Gastrocnemius medialis (tissue), 4 donors: ENCODE data around the gene PRDM5. TPM values are rescaled to one million over a fixed set of nuclear protein-coding genes. Genes with fewer than 3 reads are reported as not detected.

ENCODE experiments used
- ATAC-seq, 2 donors: fragments of 150-250 bp; one replicate each; pipeline ENCODE4 v1.9.1; 2016
- DNase-seq, 2 donors: peaks; one replicate each; pipeline ENCODE4 v3.0.0-alpha.2; 2019
- H3K27ac ChIP-seq, 4 donors: fragments of 200-600 bp; sonication (generic); 1 replicate in 1 of 4; 2 replicates in 3 of 4; pipeline ENCODE4 v1.5.1; 2016 to 2018; ENCODE audit warnings: mild to moderate bottlenecking in 2 of 4, moderate library complexity in 1 of 4
- H3K27me3 ChIP-seq, 3 donors: fragments of 200-600 bp; sonication (generic) in 2 of 3; 1 replicate in 1 of 3; 2 replicates in 2 of 3; pipeline versions ENCODE4 v1.5.1 to v1.6.0; 2016 to 2019; ENCODE audit warnings: mild to moderate bottlenecking in 1 of 3, moderate library complexity in 1 of 3
- H3K36me3 ChIP-seq, 2 donors: fragments of 200-600 bp; sonication (generic) in 1 of 2; one replicate each; pipeline ENCODE4 v1.5.1; 2017 to 2018
- H3K4me1 ChIP-seq, 2 donors: fragments of 200-600 bp; sonication (generic) in 1 of 2; one replicate each; pipeline ENCODE4 v1.5.1; 2016 to 2017; ENCODE audit warnings: mild to moderate bottlenecking in 2 of 2
- H3K4me3 ChIP-seq, 4 donors: fragments of 200-600 bp; sonication (generic) in 3 of 4; 1 replicate in 1 of 4; 2 replicates in 3 of 4; pipeline ENCODE4 v1.5.1; 2016 to 2019; ENCODE audit warnings: mild to moderate bottlenecking in 2 of 4
- H3K9me3 ChIP-seq, 3 donors: fragments of 200-600 bp; sonication (generic) in 2 of 3; 1 replicate in 1 of 3; 2 replicates in 2 of 3; pipeline ENCODE4 v1.5.1; 2016 to 2019
- CTCF ChIP-seq, 5 experiments: fragments of 450-650 bp in 3 of 5; fragments of 200-600 bp in 2 of 5; sonication (generic) in 2 of 5; IDR thresholded peaks in 4 of 5; conservative IDR thresholded peaks in 1 of 5; 1 replicate in 4 of 5; 2 replicates in 1 of 5; pipeline ENCODE4 v1.5.1; 2016 to 2019; ENCODE audit warnings: antibody characterized with exemption in 5 of 5, mild to moderate bottlenecking in 3 of 5, moderate library complexity in 3 of 5
- POLR2A ChIP-seq, 2 donors: fragments of 450-650 bp; IDR thresholded peaks; one replicate each; pipeline ENCODE4 v1.6.1; 2017; ENCODE audit warnings: antibody characterized with exemption in 2 of 2, mild to moderate bottlenecking in 2 of 2, moderate library complexity in 2 of 2
- in situ Hi-C, 4 donors: fragments of 200-750 bp; cut with MboI; loops; one replicate each; pipeline versions ENCODE4 v1.15.0 to v1.8.0; 2017; ENCODE audit warnings: low sequenced_read_pairs in 4 of 4
- intact Hi-C: fragments of 100-400 bp; cut with DNase I; formaldehyde crosslinking; loops from one replicate; pipeline ENCODE4 v1.15.1; 2023; ENCODE audit warnings: low total_unique reads
- total RNA-seq, 4 donors: library from RNA; depleted of rRNA; stranded (reverse); fragments of >200 nt; gene quantifications; one replicate each; pipeline versions ENCODE4 v1.1.0 to v1.2.3, GENCODE V29; 2016

Gene PRDM5
- total RNA-seq, 4 donors from 2014 or later = 1.3 to 2.3 (median 1.6) TPM

DNA sequence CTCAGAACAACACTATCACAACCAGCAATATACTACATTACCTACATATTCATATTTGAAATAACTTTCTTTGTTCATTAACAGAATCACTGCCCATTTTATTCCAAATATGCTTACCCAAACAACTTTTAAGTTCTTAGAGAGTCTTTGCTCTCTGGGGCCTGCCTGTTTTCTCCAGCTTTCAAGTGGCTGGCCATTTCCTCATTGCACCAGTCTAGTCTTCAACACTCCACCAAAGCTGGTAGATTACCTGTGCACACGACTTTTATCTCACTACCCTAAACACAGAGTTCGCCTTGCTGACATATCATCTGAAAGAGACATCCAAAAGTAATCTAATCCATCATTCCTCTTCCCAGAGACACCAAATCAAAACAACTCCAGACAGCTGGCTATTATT lies 66.2 kb downstream of the PRDM5 start:
- no peak for ATAC-seq

DNA sequence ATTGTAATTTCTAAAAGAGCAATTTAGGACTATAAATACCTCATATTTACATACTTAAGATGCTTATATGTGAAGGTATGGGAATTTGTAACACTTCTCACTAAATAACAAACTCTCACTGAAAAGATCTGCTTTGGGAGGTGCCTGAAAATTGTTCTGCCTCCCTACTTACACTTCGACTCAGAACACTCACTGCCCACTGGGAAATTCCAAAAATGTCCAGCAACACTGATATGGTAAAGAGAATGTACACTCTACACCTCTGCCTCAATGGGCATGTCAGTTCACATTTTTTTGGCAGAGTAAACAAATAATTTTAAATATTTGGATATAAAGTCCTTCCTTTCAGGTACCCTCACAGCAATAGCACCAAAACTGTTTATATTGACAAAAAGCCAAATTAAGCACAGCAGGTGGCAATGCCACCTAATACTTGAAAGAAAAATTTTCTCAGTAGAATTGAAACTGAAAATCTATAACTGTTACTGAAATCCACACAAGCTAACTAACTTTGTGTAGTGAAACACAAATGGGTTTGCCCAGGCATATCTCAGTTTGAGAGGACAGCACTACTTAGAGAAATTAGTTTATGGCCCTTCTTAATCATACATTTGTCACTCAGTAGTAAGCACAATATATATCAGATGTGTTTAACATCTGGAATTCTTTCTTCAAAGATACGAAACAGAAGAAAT lies 67.1 kb downstream of the PRDM5 start:
- DNase-seq = no peak
- no peak for ATAC-seq
- Histone ChIP-seq H3K4me3 (no peak overlapping the region), H3K4me1 (no peaks in the 10 kb centered on the region), H3K27ac (no peak overlapping the region), H3K36me3 (no peaks in the 10 kb centered on the region), H3K27me3 (no peaks in the 10 kb centered on the region), H3K9me3 (no peaks in the 10 kb centered on the region)
- in situ Hi-C loops (no loop called here), intact Hi-C loops (no loop called here)
- TF ChIP-seq POLR2A (IDR thresholded peaks at IDR 0.05) = no peak
- no peak for TF ChIP-seq CTCF (IDR thresholded peaks at IDR 0.05 in 4 of 5, conservative IDR thresholded peaks at IDR 0.05 in 1 of 5)

More for the DNA sequence above, 66.2 kb downstream of the PRDM5 start:
- Histone ChIP-seq H3K4me1 (no peaks in the 10 kb centered on the region), H3K36me3 (no peaks in the 10 kb centered on the region), H3K27me3 (no peaks in the 10 kb centered on the region), H3K4me3 (no peak overlapping the region), H3K27ac (no peak overlapping the region), H3K9me3 (no peaks in the 10 kb centered on the region)
- TF ChIP-seq POLR2A (IDR thresholded peaks at IDR 0.05) (no peak), CTCF (IDR thresholded peaks at IDR 0.05 in 4 of 5, conservative IDR thresholded peaks at IDR 0.05 in 1 of 5) (no peak)
- in situ Hi-C loops = no loop called here
- no peak for DNase-seq
- intact Hi-C loops = no loop called here

DNA sequence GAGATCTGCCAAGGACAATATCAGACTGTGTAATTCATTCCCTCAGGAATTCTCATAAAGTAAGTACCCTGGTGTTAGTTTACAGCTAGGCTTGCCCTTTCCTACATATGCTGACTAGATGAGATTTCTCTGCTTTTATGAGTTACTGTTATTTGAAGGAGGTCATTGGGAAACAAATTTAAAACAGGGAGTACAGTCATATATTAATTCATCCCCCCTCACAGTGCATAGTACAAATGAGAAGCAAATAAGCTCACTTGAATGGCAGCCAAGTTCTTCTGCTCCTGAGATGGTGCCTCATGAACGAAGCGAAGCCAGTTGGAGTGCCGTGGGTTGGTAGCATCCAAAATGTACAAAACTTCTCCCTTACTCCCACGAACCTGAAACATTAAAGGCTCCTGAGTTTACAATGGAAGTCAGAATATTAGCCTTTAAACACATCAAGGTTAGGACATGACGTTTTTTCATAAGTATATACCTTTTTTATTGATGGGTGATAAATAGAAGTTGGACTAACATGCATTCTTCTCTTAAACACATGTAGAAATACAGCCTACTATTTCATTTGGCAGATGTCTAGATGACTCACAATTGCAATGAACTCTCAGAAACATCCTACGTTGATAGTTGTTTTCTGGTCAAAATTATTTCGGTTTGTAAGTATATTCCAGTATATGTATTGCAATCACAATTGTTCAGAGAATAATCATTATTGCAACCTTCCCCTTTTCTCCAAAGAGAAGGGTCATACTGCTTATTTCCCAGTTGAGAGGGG lies 69.2 kb downstream of the PRDM5 start:
- Histone ChIP-seq H3K36me3 (no peaks in the 10 kb centered on the region), H3K9me3 (no peaks in the 10 kb centered on the region), H3K27me3 (no peaks in the 10 kb centered on the region), H3K27ac (no peak overlapping the region), H3K4me3 (no peak overlapping the region), H3K4me1 (no peaks in the 10 kb centered on the region)
- ATAC-seq (no peak), DNase-seq (no peak)
- in situ Hi-C loops = no loop called here
- TF ChIP-seq POLR2A (IDR thresholded peaks at IDR 0.05) (no peak), CTCF (IDR thresholded peaks at IDR 0.05 in 4 of 5, conservative IDR thresholded peaks at IDR 0.05 in 1 of 5) (no peak)
- intact Hi-C loops = no loop called here

GRCh38 chr4:120850018-120850599 lies 72.4 kb downstream of the PRDM5 start:
- Histone ChIP-seq H3K4me1 (no peaks in the 10 kb centered on the region), H3K27me3 (no peaks in the 10 kb centered on the region), H3K9me3 (no peaks in the 10 kb centered on the region), H3K36me3 (no peaks in the 10 kb centered on the region), H3K4me3 (no peak overlapping the region), H3K27ac (no peak overlapping the region)
- no peak for TF ChIP-seq CTCF (IDR thresholded peaks at IDR 0.05 in 4 of 5, conservative IDR thresholded peaks at IDR 0.05 in 1 of 5)
- no peak for TF ChIP-seq POLR2A (IDR thresholded peaks at IDR 0.05)
- DNase-seq (no peak), ATAC-seq (no peak)
- in situ Hi-C loops = no loop called here
- intact Hi-C loops = no loop called here
